ENCODE results near the gene RABGAP1.

RABGAP1 gene

GRCh38 chr9:123008909-123009308, 68.1 kb downstream of the RABGAP1 start:
- no peak for DNase-seq (ENCODE audit: low read depth in 3 of 3, low spot score in 1 of 3)

GRCh38 chr9:123011380-123011779, 70.6 kb downstream of the RABGAP1 start:
- no peak for DNase-seq (ENCODE audit: low read depth in 3 of 3, low spot score in 1 of 3)

GRCh38 chr9:123011878-123012528, 71.2 kb downstream of the RABGAP1 start:
- DNase-seq (ENCODE audit: low read depth in 3 of 3, low spot score in 1 of 3), result no peak

GRCh38 chr9:123016631-123017030, 75.8 kb downstream of the RABGAP1 start:
- no peak for DNase-seq (ENCODE audit: low read depth in 3 of 3, low spot score in 1 of 3)

GRCh38 chr9:123020796-123021195, 80.0 kb downstream of the RABGAP1 start:
- no peak for DNase-seq (ENCODE audit: low read depth in 3 of 3, low spot score in 1 of 3)

- no peak for DNase-seq (ENCODE audit: low read depth in 3 of 3, low spot score in 1 of 3)
Measured at GRCh38 chr9:123026425-123026824, 85.6 kb downstream of the RABGAP1 start.

- no peak for DNase-seq (ENCODE audit: low read depth in 3 of 3, low spot score in 1 of 3)
Measured at GRCh38 chr9:123027517-123027916, 86.7 kb downstream of the RABGAP1 start.

- no peak for DNase-seq (ENCODE audit: low read depth in 3 of 3, low spot score in 1 of 3)
Measured at GRCh38 chr9:123028136-123028535, 87.3 kb downstream of the RABGAP1 start.

GRCh38 chr9:123028973-123029372, 88.2 kb downstream of the RABGAP1 start:
- DNase-seq (ENCODE audit: low read depth in 3 of 3, low spot score in 1 of 3), result no peak

GRCh38 chr9:123031963-123032362, 91.1 kb downstream of the RABGAP1 start:
- DNase-seq (ENCODE audit: low read depth in 3 of 3, low spot score in 1 of 3), result no peak

- DNase-seq (ENCODE audit: low read depth in 3 of 3, low spot score in 1 of 3), result no peak
Measured at GRCh38 chr9:123033352-123033751, 92.5 kb downstream of the RABGAP1 start, which contains the start of gene GPR21. Gene GPR21, plus strand, starts transcription at chr9:123033667. Its CDS starts 900 bp downstream, at chr9:123034567.

GRCh38 chr9:123033864-123034601, 93.2 kb downstream of the RABGAP1 start:
- no peak for DNase-seq (ENCODE audit: low read depth in 3 of 3, low spot score in 1 of 3)

GRCh38 chr9:123034881-123035510, 94.2 kb downstream of the RABGAP1 start:
- no peak for DNase-seq (ENCODE audit: low read depth in 3 of 3, low spot score in 1 of 3)

GRCh38 chr9:123035791-123036190, 95.0 kb downstream of the RABGAP1 start:
- DNase-seq (ENCODE audit: low read depth in 3 of 3, low spot score in 1 of 3), result no peak

GRCh38 chr9:123036893-123037545, 96.2 kb downstream of the RABGAP1 start:
- no peak for DNase-seq (ENCODE audit: low read depth in 3 of 3, low spot score in 1 of 3)

GRCh38 chr9:123039617-123040219, 98.9 kb downstream of the RABGAP1 start:
- no peak for DNase-seq (ENCODE audit: low read depth in 3 of 3, low spot score in 1 of 3)

- DNase-seq (ENCODE audit: low read depth in 3 of 3, low spot score in 1 of 3), result no peak
Measured at GRCh38 chr9:123040801-123041200, 100.0 kb downstream of the RABGAP1 start.

- no peak for DNase-seq (ENCODE audit: low read depth in 3 of 3, low spot score in 1 of 3)
Measured at GRCh38 chr9:123041489-123041888, 100.7 kb downstream of the RABGAP1 start.

GRCh38 chr9:123043081-123043939, 102.5 kb downstream of the RABGAP1 start:
- no peak for DNase-seq (ENCODE audit: low read depth in 3 of 3, low spot score in 1 of 3)

- DNase-seq (ENCODE audit: low read depth in 3 of 3, low spot score in 1 of 3), result no peak
Measured at GRCh38 chr9:123044586-123044985, 103.8 kb downstream of the RABGAP1 start.

Data from stimulated activated CD4-positive, alpha-beta T cell treated with anti-CD3 and anti-CD28 coated beads, TNF-alpha, amount 100 ng/mL, for 1 hour (primary cell).